ENCODE measurements around the gene DISP3. TPM values are rescaled to one million over a fixed set of nuclear protein-coding genes. Genes with fewer than 3 reads are reported as not detected.

Gene DISP3
- total RNA-seq, 1 experiment from 2014 or later = 2.3 TPM

DNA sequence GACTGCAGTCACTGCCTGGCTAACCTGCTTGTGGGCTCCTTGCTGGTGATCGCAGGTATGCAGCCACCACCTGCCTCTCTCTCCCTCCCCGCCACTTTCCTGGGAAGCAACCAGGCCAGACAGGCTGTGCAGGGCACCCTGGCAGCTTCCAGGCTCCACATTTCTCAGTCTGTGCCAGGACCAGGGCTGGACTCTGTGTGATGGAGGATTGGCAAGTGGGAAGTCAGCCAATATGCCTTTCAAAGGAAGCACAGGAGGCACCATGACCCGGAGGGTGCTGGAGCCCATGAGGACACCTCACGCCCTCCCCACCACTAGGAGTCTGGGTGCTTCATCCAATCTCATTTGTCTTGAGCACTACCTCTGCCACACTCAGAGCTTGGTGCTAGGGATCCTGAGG is 15.8 kb upstream of the DISP3 start:
- H3K27me3 ChIP-seq (ENCODE audit: insufficient read depth, low read length) = peaks cover 62% of the 10 kb centered on the region
- no TSS peak for BruUV-seq (replicated peaks)

More for the DNA sequence above, 15.8 kb upstream of the DISP3 start:
- ATAC-seq = no peak; the same call in 1 of the 2 replicates
- Histone ChIP-seq H3K4me2 (ENCODE audit: low read length) (no peak overlapping the region), H3K79me2 (ENCODE audit: insufficient read depth, low read length) (no peaks in the 10 kb centered on the region), H3K27ac (ENCODE audit: low read depth, low read length) (no peak overlapping the region), H4K20me1 (ENCODE audit: insufficient read depth) (no peaks in the 10 kb centered on the region), H3K9me3 (ENCODE audit: control insufficient read depth in 1 of 2, insufficient read depth in 1 of 2, low read depth in 1 of 2, low read length in 2 of 2) (no peaks in the 10 kb centered on the region), H2AFZ (ENCODE audit: low read depth, low read length, poor library complexity, severe bottlenecking) (no peak overlapping the region), H3K9ac (ENCODE audit: low read length) (no peak overlapping the region), H3K36me3 (ENCODE audit: control insufficient read depth in 1 of 2, insufficient read depth in 2 of 2, low read length in 2 of 2) (no peaks in the 10 kb centered on the region), H3K4me1 (ENCODE audit: control insufficient read depth in 1 of 2, insufficient read depth in 2 of 2, low read length in 2 of 2) (no peaks in the 10 kb centered on the region), H3K4me3 (replicated peaks in 1 of 2; ENCODE audit: low read depth in 1 of 2, low read length in 2 of 2) (no peak overlapping the region), H3K9me2 (ENCODE audit: insufficient read depth) (no peaks in the 10 kb centered on the region)
- ChIA-PET POLR2A (no interaction called here), RAD21 (ENCODE audit: low non-redundant PET in 1 of 2, low total read pairs in 2 of 2, uncharacterized antibody in 2 of 2, unreplicated experiment in 2 of 2) (no interaction called here), CTCF (no interaction called here)
- intact Hi-C loops (cut with micrococcal nuclease) = no loop called here
- no peak for DNase-seq (ENCODE audit: low read depth, low spot score)
- TF ChIP-seq EZH2 (IDR thresholded peaks at IDR 0.05) (no peak), CTCF (IDR thresholded peaks at IDR 0.05 in 2 of 3, conservative IDR thresholded peaks at IDR 0.05 in 1 of 3; ENCODE audit: borderline replicate concordance in 1 of 3, insufficient read depth in 1 of 3, low read depth in 2 of 3, low read length in 2 of 3) (no peak), CEBPB (IDR thresholded peaks at IDR 0.05; ENCODE audit: low read depth) (no peak), SP1 (IDR thresholded peaks at IDR 0.05; ENCODE audit: low read depth) (no peak), SIN3A (IDR thresholded peaks at IDR 0.05; ENCODE audit: low read depth) (no peak), FOSL1 (IDR thresholded peaks at IDR 0.05; ENCODE audit: low read depth) (no peak), CBX3 (IDR thresholded peaks at IDR 0.05; ENCODE audit: low read depth) (no peak), REST (IDR thresholded peaks at IDR 0.05; ENCODE audit: low read depth) (no peak), ELF1 (IDR thresholded peaks at IDR 0.05; ENCODE audit: borderline replicate concordance, low read depth) (no peak), TCF7L2 (IDR thresholded peaks at IDR 0.05; ENCODE audit: borderline replicate concordance, extremely low read depth, insufficient read depth, insufficient read length) (no peak), RAD21 (IDR thresholded peaks at IDR 0.05; ENCODE audit: low read depth) (no peak), ZFX (IDR thresholded peaks at IDR 0.05) (no peak), SRF (IDR thresholded peaks at IDR 0.05; ENCODE audit: low read depth) (no peak)
- TF ChIP-seq, protein P1, sequence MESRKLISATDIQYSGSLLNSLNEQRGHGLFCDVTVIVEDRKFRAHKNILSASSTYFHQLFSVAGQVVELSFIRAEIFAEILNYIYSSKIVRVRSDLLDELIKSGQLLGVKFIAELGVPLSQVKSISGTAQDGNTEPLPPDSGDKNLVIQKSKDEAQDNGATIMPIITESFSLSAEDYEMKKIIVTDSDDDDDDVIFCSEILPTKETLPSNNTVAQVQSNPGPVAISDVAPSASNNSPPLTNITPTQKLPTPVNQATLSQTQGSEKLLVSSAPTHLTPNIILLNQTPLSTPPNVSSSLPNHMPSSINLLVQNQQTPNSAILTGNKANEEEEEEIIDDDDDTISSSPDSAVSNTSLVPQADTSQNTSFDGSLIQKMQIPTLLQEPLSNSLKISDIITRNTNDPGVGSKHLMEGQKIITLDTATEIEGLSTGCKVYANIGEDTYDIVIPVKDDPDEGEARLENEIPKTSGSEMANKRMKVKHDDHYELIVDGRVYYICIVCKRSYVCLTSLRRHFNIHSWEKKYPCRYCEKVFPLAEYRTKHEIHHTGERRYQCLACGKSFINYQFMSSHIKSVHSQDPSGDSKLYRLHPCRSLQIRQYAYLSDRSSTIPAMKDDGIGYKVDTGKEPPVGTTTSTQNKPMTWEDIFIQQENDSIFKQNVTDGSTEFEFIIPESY (IDR thresholded peaks at IDR 0.05; ENCODE audit: extremely low read depth, insufficient replicate concordance, low read length) = no peak

Data from HCT116 (cell line).